ENCODE results near the gene PIEZO1.

PIEZO1 gene

GRCh38 chr16:88731699-88732098 lies 53.3 kb downstream of the PIEZO1 start:
- H3K27ac ChIP-seq, result 0 out of 2 replicates have a peak overlapping the region, but pooled peaks have one; percentile 23
- TF ChIP-seq CTCF (IDR thresholded peaks at IDR 0.05) (no peak), ZFX (IDR thresholded peaks at IDR 0.05; ENCODE audit: borderline replicate concordance) (no peak)

- TF ChIP-seq ZFX (IDR thresholded peaks at IDR 0.05; ENCODE audit: borderline replicate concordance) (no peak), CTCF (IDR thresholded peaks at IDR 0.05) (no peak)
- no peak overlapping the region for H3K27ac ChIP-seq
Measured at GRCh38 chr16:88730632-88731607, 54.1 kb downstream of the PIEZO1 start.

GRCh38 chr16:88727871-88728270 lies 57.1 kb downstream of the PIEZO1 start:
- no peak for TF ChIP-seq CTCF (IDR thresholded peaks at IDR 0.05)
- TF ChIP-seq ZFX (IDR thresholded peaks at IDR 0.05; ENCODE audit: borderline replicate concordance), result no peak
- H3K27ac ChIP-seq, result peak overlapping the region; percentile 47

- TF ChIP-seq CTCF (IDR thresholded peaks at IDR 0.05) (no peak), ZFX (IDR thresholded peaks at IDR 0.05; ENCODE audit: borderline replicate concordance) (no peak)
- peak overlapping the region; percentile 47; the same call in 1 of the 2 replicates for H3K27ac ChIP-seq
Measured at GRCh38 chr16:88726981-88727380, 58.0 kb downstream of the PIEZO1 start.

- TF ChIP-seq CTCF (IDR thresholded peaks at IDR 0.05) (no peak), ZFX (IDR thresholded peaks at IDR 0.05; ENCODE audit: borderline replicate concordance) (no peak)
Measured at GRCh38 chr16:88726408-88726749, 58.6 kb downstream of the PIEZO1 start.

GRCh38 chr16:88725609-88726407 lies 59.2 kb downstream of the PIEZO1 start:
- H3K27ac ChIP-seq, result no peak overlapping the region
- TF ChIP-seq CTCF (IDR thresholded peaks at IDR 0.05), result no peak

More at GRCh38 chr16:88726408-88726749, 58.6 kb downstream of the PIEZO1 start:
- H3K27ac ChIP-seq, result no peak overlapping the region

Measured in 22Rv1 (cell line).